ENCODE data around the gene DPF1. TPM values are rescaled to one million over a fixed set of nuclear protein-coding genes. Genes with fewer than 3 reads are reported as not detected.

Gene DPF1
- total RNA-seq, 1 donor from 2014 or later = 12.6 TPM

GRCh38 chr19:38251564-38252051, 27.6 kb upstream of the DPF1 start:
- Mint-ChIP-seq H3K9me3 (no peaks in the 10 kb centered on the region), H3K4me1 (ENCODE audit: unreplicated experiment) (peaks cover 30% of the 10 kb centered on the region), H3K4me3 (peak overlapping the region; percentile 77), H3K27ac (peak overlapping the region; percentile 91), H3K27me3 (peaks cover 9% of the 10 kb centered on the region), H3K36me3 (no peaks in the 10 kb centered on the region)
- no peak for DNase-seq (ENCODE audit: extremely low spot score, unreplicated experiment)
- no peak for TF ChIP-seq CTCF (conservative IDR thresholded peaks at IDR 0.05)

- Mint-ChIP-seq H3K9me3 (no peaks in the 10 kb centered on the region), H3K27ac (peak overlapping the region; percentile 91), H3K4me3 (peak overlapping the region; percentile 77), H3K27me3 (peaks cover 8% of the 10 kb centered on the region), H3K36me3 (no peaks in the 10 kb centered on the region), H3K4me1 (ENCODE audit: unreplicated experiment) (peaks cover 30% of the 10 kb centered on the region)
- TF ChIP-seq CTCF (conservative IDR thresholded peaks at IDR 0.05) = no peak
- peak; percentile 76 for DNase-seq (ENCODE audit: extremely low spot score, unreplicated experiment)
Measured at GRCh38 chr19:38250821-38251563, 27.0 kb upstream of the DPF1 start.

GRCh38 chr19:38250428-38250820, 26.4 kb upstream of the DPF1 start:
- H3K4me1 Mint-ChIP-seq (ENCODE audit: unreplicated experiment) = peaks cover 26% of the 10 kb centered on the region
- H3K27me3 Mint-ChIP-seq = peaks cover 4% of the 10 kb centered on the region
- DNase-seq (ENCODE audit: extremely low spot score, unreplicated experiment) = no peak
- no peak for TF ChIP-seq CTCF (conservative IDR thresholded peaks at IDR 0.05)
- H3K4me3 Mint-ChIP-seq = peak overlapping the region; percentile 24
- H3K27ac Mint-ChIP-seq = peak overlapping the region; percentile 91
- no peaks in the 10 kb centered on the region for H3K9me3 Mint-ChIP-seq
- no peaks in the 10 kb centered on the region for H3K36me3 Mint-ChIP-seq

- TF ChIP-seq CTCF (conservative IDR thresholded peaks at IDR 0.05) = no peak
- no peak overlapping the region for H3K4me3 Mint-ChIP-seq
- H3K36me3 Mint-ChIP-seq = no peaks in the 10 kb centered on the region
- H3K4me1 Mint-ChIP-seq (ENCODE audit: unreplicated experiment) = peaks cover 30% of the 10 kb centered on the region
- DNase-seq (ENCODE audit: extremely low spot score, unreplicated experiment) = no peak
- H3K27ac Mint-ChIP-seq = no peak overlapping the region
- no peaks in the 10 kb centered on the region for H3K9me3 Mint-ChIP-seq
- H3K27me3 Mint-ChIP-seq = no peaks in the 10 kb centered on the region
Measured at GRCh38 chr19:38248421-38248820, 24.4 kb upstream of the DPF1 start.

- Mint-ChIP-seq H3K4me3 (no peak overlapping the region), H3K27me3 (no peaks in the 10 kb centered on the region), H3K27ac (peak overlapping the region; percentile 29), H3K36me3 (no peaks in the 10 kb centered on the region), H3K4me1 (ENCODE audit: unreplicated experiment) (peaks cover 30% of the 10 kb centered on the region), H3K9me3 (no peaks in the 10 kb centered on the region)
- DNase-seq (ENCODE audit: extremely low spot score, unreplicated experiment) = no peak
- no peak for TF ChIP-seq CTCF (conservative IDR thresholded peaks at IDR 0.05)
Measured at GRCh38 chr19:38247734-38248268, 23.8 kb upstream of the DPF1 start.

Measured in type B pancreatic cell (in vitro differentiated cells).